Right renal cortex interstitium (tissue), 3 donors: ENCODE measurements around the gene OSM. TPM values are rescaled to one million over a fixed set of nuclear protein-coding genes. Genes with fewer than 3 reads are reported as not detected.

ENCODE experiments used
- DNase-seq, 3 donors: peaks; one replicate each; pipeline ENCODE4 v3.0.0-alpha.2; 2013; ENCODE audit warnings: low read depth in 3 of 3, low spot score in 2 of 3
- polyA plus RNA-seq, 3 donors: library from polyadenylated mRNA; unstranded; fragments of 120-200 nt; gene quantifications; one replicate each; pipeline ENCODE4 v1.2.1, GENCODE V29; 2013; ENCODE audit not compliant: insufficient read length in 3 of 3

The OSM gene
- polyA plus RNA-seq, 3 donors = 0.17 to 0.20 TPM; not detected in 1

- no peak for DNase-seq
Measured at GRCh38 chr22:30265823-30266444, 717 bp downstream of the OSM start.

GRCh38 chr22:30265131-30265720, 1.4 kb downstream of the OSM start:
- no peak for DNase-seq

DNA sequence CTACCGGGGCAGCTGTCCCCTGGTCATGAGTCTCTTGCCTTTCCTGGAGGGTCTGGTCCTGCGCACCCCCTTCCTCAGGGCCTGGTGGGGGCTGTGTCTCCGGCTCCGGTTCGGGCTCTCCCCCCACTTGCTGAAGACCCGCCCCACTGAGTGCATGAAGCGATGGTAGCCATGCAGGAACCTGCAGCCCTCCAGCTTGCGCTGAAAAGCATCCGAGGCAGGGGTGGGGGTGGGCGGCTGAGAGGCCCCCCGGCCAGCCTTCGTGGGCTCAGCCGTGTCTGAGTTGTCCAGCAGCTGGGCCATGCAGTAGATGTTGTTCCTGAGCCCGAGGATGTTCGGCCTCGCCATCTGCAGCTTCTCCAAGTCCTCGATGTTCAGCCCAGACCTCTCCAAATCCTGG, 2.8 kb downstream of the OSM start:
- no peak for DNase-seq

- DNase-seq = no peak
Measured at GRCh38 chr22:30262917-30263741, 3.5 kb downstream of the OSM start.

DNA sequence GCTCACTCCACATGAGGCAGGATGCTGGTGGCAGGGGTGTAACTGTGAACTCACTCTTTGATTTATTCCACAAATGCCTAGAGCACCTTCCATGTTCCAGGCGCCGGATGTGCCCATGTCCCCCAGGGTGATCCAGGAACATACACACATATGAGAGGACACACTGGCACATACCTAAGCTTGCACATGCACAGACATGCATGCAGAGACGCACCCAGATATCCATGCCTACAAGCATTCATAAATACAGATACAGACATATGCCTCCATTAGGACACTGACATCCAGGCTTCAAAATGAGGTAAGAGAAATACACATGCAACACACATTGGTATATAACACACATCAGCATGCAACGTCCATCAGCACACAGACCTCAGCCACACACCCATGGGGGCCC, 4.5 kb downstream of the OSM start:
- no peak for DNase-seq

GRCh38 chr22:30261134-30261533, 5.5 kb downstream of the OSM start:
- no peak for DNase-seq

GRCh38 chr22:30260682-30261081, 6.0 kb downstream of the OSM start:
- no peak for DNase-seq

DNA sequence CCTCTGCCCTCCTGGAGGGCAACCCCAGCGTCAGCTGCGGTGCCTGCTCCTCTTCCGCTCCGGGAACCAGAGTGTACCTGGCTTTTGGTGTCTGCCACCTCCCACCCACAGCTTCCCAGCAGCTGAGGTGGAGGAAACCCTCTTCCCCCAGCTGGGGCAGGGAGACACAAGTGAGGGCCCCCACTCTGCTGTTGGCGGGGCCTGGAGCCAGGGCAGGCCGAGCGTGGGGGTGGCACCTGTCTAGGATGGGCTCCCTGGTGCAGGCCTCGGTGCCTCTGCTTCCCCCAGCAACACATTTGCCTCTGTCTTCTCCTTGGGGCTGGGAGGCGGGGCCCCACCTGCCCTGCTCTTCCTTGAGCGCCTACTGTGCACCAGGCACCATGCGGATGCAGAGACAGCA, 6.4 kb downstream of the OSM start:
- DNase-seq = no peak

DNA sequence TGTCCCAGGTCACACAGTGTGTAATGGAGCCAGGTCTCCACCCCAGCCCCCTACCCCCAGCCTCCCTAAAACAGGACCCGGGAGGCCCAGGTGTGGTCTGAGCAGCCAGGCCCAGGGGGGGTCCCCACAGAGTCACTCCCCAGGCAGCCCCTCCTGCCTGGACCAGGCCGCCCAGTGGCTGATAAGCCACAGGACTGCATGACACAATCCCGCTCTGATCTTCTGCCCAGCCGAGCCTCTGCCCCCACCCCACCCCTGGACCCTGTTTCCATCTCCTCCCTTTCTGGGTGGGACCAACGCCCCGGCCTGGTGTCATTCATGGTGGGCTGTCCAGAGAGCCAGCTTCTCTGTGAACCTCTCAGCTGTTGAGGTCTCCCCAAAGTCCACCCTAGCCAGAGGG, 12.3 kb downstream of the OSM start:
- DNase-seq = no peak

GRCh38 chr22:30253205-30253852, 13.3 kb downstream of the OSM start:
- no peak for DNase-seq

DNA sequence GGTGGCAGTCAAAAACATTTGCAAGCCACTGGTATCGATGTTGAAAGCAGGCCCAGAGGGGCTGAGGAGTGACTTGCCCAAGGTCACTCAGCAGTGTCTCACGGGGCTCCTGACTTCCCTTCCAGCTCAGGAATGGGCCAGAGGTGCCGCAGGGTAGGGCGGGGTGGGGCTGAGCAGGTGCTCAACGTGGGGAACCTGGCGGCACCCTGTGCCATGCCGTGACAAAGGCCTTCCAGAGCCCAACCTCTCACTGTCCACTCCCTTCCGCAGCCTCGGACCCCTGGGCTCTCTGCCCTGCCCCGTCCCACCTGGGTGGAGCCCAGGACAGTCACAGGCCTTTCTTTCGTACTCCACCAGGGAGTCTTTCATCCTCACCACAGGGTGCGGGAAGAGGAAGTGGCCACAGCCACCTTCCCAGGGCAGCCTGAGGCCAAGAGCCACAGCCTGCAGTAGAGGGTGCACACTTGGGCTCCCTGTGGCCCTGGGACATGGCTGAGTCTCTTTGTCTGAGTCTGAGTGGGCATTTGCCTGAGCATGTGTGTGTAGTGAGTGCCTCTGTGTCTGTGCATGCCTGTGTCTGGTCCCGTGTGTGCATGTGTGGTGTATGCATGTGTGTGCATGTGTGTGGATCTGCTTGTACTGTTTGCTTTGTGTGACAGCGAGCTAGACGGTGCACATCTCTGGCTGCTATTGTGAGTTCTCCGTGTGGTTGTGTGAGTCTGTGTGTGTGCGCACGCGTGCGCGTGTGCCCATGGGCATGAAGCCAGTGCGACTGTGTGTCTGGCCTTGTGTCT, 14.0 kb downstream of the OSM start:
- DNase-seq = no peak

- DNase-seq = no peak
Measured at GRCh38 chr22:30251711-30252110, 14.9 kb downstream of the OSM start.

DNA sequence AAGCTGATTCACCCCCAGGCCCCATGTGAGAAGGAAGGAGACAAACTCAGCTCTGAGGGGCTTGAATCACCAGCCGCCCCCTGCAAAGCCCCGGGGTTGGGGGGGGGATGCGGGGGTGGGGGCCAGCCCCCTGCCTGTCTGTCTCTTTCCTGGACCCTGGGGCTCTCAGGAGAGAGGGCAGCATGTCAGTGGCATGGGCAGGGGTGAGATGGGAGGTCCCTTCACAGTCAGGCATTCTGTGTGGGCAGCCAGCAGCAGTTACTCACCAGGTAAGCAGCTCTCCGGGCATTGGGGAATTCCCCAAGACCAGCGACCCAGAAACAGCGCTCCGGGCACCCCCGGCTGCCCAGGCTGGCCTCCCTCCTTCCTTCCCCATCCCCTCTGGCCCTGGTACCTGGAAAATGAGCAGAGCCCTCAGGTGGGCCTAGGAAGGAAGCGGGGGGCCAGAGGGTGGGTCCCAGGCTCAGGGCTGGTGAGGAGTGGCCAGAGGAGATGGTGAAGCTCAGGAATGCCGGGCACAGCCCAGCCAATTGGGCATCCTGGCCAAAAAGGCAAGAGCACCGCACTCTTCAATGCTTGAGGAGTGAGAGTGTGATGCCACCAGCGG, 15.9 kb downstream of the OSM start:
- DNase-seq = no peak

- DNase-seq = no peak
Measured at GRCh38 chr22:30250039-30250565, 16.5 kb downstream of the OSM start.

DNA sequence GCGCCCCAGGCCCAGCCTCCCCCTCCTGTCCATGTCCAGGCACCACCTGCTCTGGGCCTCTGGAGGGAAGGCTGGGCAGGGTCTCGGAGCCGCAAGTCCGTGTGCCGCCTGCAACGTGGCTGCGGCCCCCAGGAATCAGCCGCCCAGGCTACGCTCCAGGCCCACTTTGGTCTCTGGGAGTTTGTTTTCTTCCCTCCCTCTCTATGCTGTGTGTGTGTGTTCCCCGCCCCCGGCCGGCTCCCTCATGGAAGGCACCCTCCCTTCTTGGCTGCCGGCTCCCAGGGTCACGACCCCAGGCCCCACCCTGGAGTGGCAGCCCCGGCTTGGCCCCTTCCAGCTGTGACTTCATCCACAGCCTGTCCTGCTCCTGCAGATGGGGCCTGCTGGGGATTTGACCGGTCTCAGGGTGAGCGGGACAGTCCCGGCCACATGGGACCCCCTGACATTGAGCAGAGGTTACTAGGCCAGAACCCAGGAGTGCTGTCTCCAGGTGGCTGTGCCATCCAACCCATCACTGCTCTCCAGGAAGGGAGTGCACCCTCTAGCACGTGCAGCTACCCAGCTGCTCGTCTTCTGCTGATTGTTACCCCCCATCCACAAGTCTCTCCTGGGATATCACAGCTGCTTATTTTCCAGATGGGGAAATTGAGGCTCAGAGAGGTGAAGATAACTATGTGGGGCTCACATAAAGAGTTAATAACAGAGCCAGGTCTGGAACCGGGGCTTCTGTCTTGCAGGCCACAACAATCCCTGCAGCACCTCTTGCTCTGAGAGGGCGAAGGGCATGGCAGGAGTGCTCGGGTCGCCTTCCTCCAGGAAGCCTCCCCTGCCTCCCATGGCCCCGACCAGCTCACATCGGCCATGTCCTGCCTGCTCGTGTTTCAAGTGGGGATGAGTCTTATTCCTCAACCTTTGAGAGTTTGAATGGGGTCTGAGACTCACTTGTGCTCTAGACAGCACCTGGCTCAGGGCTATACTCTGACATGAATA, 17.3 kb downstream of the OSM start:
- no peak for DNase-seq

DNA sequence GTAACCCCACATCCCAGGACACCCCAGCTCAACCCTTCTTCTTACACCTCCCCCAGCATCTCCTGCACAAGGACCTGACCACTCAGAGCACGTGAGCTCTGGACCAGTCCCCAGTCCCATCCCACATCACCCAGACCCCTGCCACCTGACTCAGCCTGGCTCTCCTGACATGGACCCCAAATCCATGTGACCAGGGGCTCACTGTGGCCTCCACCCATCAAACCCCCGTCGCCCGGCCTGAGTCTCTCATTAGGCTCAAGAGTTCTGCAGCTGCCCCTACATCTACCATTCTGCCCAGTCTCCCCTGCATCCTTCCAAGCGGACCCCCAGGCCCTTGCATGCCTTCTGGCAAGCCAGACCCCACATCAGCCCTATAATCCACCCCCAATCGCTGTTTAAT, 18.2 kb downstream of the OSM start:
- DNase-seq = no peak

- DNase-seq = no peak
Measured at GRCh38 chr22:30247974-30248373, 18.7 kb downstream of the OSM start.

DNA sequence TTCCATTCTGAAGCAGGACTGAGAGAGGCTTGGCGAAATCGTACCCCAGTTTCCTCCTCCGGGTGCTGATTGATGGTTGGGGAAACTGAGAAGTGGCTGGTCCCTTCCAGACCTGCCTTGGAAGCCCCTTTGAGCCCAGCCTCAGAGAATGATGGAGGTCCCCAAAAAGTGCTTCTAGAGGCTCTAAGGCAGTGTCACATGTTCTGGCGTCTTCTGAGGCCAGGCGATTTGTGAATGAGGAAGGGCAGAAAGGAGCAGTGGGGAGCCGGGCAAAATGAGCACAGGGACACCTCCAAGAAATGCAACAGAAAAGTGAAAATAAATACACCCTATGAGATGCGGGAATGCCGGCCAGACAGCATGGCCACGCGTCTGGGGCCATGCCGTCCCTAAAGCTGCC, 19.1 kb downstream of the OSM start:
- no peak for DNase-seq

DNA sequence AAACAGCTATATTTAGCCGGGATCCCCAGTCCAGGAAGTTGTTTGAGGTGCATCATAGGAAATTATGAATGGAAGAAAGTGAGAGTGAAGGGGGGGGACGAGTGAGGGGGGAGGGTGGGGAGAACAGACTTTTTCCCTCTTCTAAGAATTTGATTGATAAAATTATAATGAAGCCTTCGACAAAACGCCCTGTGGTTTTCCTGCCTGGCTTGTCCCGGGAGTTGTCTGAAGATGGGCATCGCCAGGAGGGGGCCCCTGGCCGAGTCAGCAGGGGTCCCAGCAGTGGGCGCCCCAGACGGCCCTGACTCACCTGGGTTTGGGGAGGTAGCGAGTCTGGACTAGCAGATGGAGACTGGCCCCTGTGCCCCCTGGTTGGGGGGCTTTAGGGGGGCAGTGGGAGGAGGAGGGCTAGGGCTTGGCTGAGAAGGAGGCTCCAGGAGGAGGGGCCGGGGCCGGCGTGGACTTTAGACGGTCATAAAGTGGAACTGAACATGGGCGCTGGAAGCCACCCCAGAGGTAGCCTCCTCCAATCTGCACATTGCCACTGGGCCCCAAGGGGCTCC, 19.8 kb downstream of the OSM start:
- DNase-seq = no peak
